GM10847 (cell line): ENCODE results near the gene CLEC16A.

Experiments used
- POLR2A ChIP-seq: IDR thresholded peaks from 2 replicates; pipeline ENCODE4 v1.6.1; 2011; ENCODE audit not compliant: insufficient read length; ENCODE audit errors: extremely low read depth

The CLEC16A gene

DNA sequence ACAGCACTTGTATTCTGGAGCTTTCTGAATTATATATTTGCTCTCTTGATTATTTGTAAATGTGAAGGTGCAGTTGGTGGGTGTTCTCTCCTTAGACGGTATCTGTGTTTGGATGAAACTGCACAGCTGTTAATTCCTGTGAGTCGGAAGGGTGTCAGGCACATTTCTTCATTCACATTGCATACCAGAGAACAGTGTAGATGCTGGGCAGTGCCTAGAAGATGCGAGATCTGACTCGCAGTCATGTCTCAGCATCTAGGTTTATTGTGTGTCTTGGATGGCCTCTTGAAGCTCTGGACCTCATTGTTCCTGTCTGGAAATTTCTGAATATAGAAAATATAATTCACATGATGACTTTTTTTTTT, 61.2 kb downstream of the CLEC16A start:
- TF ChIP-seq POLR2A, result no peak

DNA sequence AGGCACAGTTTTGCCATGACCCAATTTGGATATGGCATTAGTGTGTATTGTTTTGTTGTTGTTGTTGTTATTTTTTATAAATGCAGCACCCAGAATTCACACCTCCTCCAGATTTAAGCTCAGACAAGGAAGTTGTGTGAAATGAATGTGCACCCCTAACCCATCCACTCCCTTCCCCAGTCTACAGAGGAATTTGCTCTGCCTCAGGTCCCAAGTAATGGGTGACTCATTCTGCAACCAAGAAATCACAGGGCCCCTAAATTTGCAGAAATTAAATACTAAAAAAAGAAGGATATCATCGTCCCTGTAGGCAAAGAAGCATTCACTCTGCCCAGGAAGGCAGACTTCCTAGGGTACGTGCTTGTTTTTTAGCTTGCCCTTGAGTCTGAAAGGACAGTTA, 62.3 kb downstream of the CLEC16A start:
- no peak for TF ChIP-seq POLR2A

GRCh38 chr16:11007714-11008280, 63.4 kb downstream of the CLEC16A start:
- no peak for TF ChIP-seq POLR2A

DNA sequence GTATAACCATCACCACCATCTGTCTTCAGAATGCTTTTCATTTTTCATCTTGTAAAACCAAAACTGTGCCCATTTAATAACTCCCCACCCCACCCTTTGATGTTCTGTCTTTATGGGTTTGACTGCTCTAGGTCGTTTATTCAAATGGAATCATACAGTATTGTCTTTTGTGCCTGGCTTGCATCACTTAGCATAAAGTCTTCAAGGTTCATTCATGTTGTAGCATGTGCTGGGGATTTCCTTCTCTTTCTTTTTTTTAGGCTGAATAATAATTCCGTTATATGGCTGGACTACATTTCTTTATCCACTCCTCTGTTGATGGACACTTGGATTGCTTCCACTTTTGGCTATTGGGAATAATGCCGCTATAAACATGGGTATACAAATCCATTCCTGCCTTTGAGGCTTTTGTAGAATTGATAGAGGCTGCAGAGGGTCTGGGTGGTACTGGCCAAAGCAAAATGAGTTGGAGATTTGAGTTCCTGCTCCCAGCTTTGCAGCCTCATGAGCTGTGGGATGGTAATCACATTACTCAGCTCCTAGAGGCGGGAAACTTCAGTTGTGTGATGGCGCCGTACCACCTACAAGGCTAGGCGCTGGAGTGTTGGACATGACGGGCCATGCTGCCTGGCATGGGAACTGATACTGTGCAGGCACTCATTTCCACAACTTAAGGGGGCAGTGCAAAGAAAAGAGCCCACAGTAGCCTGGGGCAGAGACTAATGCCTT, 64.8 kb downstream of the CLEC16A start:
- TF ChIP-seq POLR2A, result no peak

- no peak for TF ChIP-seq POLR2A
Measured at GRCh38 chr16:11010575-11011221, 66.3 kb downstream of the CLEC16A start.

GRCh38 chr16:11011326-11011725, 67.0 kb downstream of the CLEC16A start:
- no peak for TF ChIP-seq POLR2A

GRCh38 chr16:11012841-11013240, 68.5 kb downstream of the CLEC16A start:
- no peak for TF ChIP-seq POLR2A

- TF ChIP-seq POLR2A, result no peak
Measured at GRCh38 chr16:11014136-11014535, 69.8 kb downstream of the CLEC16A start.

DNA sequence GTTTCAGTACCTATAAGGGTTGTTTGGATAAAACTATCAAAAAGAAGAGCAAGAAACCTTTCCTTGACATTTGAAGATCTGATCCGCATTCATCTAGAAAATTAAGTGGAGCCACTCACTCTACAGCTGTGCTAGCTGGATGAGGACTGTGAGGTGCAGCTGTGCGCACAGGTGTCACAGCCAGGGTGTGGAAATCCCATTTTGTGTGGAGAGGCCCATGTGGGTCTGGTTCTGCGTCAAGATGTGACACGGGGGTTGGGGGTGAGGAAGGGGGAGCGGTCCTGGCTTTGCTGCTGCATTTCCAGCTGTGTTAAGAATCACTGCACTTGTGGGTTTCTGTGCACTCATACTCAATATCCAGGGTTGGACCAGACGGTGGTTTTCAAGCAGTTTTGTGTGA, 70.7 kb downstream of the CLEC16A start:
- no peak for TF ChIP-seq POLR2A

- no peak for TF ChIP-seq POLR2A
Measured at GRCh38 chr16:11015607-11016006, 71.2 kb downstream of the CLEC16A start.

DNA sequence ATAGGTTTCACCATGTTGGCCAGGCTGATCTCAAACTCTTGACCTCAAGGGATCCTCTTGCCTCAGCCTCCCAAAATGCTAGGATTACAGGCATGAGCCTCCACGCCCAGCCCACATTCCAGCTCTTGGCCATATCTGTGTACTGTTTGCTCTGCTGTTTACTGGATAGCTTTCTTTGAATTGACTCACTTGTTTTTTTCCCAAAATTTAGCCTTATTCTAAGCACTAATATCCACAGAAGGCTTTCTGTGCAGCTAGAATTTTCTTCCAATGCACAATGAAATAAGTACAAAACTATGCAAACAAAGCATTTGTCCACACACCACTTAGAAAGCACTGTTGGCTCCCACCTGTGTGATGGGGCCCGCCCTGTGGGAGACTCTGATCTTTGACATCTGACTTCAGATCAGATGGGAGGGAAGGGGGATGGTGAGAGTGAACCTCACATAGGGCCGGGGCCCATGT, 72.2 kb downstream of the CLEC16A start:
- TF ChIP-seq POLR2A, result no peak

DNA sequence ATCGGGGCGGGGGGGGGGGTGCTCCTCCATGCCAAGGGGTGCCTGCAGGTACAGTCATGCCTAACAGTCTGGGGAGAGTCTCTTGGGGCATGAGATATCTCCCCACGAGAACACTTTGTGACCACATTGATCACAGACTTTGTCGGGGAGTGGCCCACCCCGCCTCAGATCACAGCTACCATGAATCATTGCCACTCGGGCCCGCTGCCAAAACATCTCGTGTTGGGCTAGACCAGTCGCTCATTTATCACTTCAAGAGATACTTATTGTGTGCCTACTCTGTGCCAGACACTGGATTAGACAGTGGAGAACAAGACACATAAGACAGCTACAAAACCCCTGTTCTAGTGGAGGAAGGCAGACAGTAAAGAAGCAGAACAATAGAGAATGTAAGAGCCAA, 72.6 kb downstream of the CLEC16A start:
- no peak for TF ChIP-seq POLR2A

DNA sequence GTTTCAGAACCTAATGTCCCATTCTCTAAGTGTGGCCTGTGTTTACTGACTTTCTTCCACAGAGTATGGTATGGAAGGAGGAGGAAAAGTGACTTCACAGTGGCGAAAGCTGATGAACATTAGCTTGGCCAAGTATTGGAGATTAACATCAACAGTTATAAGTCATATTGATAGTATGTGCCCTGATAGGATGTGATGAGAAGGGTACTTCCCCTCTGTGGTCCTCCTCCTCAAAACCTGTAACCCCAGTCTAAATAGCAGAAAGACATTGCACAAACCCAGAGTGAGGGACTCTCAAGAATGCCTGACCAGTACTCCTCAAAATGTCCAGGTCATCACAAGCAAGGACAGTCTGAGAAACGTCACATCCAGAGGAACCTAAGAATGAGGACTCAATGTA, 73.1 kb downstream of the CLEC16A start:
- TF ChIP-seq POLR2A, result no peak

- no peak for TF ChIP-seq POLR2A
Measured at GRCh38 chr16:11020388-11020787, 76.0 kb downstream of the CLEC16A start.

DNA sequence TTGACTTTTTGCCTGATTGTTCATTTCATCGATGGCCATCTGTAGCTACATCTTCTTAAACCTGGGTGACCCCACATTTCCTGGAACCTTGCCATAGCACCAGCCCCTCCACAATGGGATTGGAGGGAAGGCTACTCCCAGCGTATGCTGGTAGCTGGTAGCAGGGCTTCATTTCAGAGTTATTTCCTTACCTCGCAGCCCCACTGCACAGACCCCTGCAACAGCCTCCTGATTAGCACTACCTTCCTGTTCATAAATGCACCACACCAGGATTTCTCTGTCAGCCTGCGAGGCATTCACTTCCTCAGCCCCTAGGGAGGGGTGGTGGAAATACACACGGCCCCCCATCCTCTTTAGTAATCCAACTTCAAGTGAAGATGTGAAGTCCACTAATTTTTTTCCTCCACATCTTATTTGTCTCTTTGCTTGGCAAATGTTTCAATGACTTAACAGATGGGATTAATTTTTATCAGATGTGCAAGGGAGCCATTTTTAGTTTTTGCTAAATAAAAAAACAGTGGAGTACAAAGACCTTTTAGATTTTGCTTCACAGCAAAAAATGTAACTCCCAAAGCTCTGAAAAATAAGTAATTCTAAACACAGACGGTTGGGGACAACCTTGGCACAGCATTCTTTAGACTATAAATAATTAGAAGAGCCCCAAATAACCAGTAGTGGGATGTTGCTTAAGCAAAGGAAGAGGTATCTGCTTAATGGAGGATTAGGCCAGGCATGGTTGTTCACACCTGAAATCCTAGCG, 76.6 kb downstream of the CLEC16A start:
- no peak for TF ChIP-seq POLR2A

DNA sequence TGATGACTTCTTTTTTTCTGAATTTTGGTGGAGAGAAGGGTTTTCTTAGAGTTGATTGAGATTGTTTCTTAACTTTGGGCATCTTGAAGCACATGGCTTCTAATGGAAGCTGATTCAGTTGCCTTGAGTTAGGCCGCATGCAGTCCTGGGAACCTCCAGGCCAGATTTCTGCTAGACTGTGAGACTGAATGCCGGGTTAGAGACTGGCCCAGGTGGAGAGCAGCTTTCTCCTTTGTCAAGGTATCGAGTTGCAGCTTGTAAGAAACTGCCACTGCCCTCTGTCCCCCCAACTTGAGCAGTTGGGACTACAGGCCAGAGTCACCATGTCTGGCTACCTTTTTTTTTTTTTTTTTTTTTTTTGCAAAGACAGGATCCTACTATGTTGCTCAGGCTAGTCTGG, 77.6 kb downstream of the CLEC16A start:
- TF ChIP-seq POLR2A, result no peak
